ENCODE results near the gene OMP. TPM values are rescaled to one million over a fixed set of nuclear protein-coding genes. Genes with fewer than 3 reads are reported as not detected.

The OMP gene
- total RNA-seq, 2 experiments from 2014 or later, result not detected

- no peak overlapping the region for H3K4me3 ChIP-seq (ENCODE audit: low read length)
- H3K9me3 ChIP-seq (ENCODE audit: control insufficient read depth in 1 of 2, insufficient read depth in 1 of 2, low read length in 2 of 2), result no peaks in the 10 kb centered on the region
- H3K27ac Mint-ChIP-seq, result no peak overlapping the region
- no peaks in the 10 kb centered on the region for H3K27me3 Mint-ChIP-seq
- ATAC-seq (ENCODE audit: poor library complexity) (no peak), DNase-seq (no peak)
- H3K27ac ChIP-seq (ENCODE audit: low read depth in 1 of 2, low read length in 2 of 2), result no peak overlapping the region
- CTCF ChIA-PET, result no interaction called here
- H3K4me1 ChIP-seq (ENCODE audit: insufficient read depth, low read length), result no peaks in the 10 kb centered on the region
- no peaks in the 10 kb centered on the region for H3K36me3 Mint-ChIP-seq (ENCODE audit: low read depth)
- TF ChIP-seq, protein P1, sequence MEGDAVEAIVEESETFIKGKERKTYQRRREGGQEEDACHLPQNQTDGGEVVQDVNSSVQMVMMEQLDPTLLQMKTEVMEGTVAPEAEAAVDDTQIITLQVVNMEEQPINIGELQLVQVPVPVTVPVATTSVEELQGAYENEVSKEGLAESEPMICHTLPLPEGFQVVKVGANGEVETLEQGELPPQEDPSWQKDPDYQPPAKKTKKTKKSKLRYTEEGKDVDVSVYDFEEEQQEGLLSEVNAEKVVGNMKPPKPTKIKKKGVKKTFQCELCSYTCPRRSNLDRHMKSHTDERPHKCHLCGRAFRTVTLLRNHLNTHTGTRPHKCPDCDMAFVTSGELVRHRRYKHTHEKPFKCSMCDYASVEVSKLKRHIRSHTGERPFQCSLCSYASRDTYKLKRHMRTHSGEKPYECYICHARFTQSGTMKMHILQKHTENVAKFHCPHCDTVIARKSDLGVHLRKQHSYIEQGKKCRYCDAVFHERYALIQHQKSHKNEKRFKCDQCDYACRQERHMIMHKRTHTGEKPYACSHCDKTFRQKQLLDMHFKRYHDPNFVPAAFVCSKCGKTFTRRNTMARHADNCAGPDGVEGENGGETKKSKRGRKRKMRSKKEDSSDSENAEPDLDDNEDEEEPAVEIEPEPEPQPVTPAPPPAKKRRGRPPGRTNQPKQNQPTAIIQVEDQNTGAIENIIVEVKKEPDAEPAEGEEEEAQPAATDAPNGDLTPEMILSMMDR (IDR thresholded peaks at IDR 0.05), result no peak
- H3K36me3 ChIP-seq (ENCODE audit: insufficient read depth, low read length), result no peaks in the 10 kb centered on the region
- intact Hi-C loops (cut with DNase I, micrococcal nuclease), result no loop called here
- H3K9me3 Mint-ChIP-seq, result no peaks in the 10 kb centered on the region
- H3K4me1 Mint-ChIP-seq (ENCODE audit: low read depth), result no peaks in the 10 kb centered on the region
- no peaks in the 10 kb centered on the region for H3K27me3 ChIP-seq (ENCODE audit: control insufficient read depth in 1 of 2, insufficient read depth in 2 of 2, low read length in 2 of 2)
- POLR2A ChIA-PET, result no interaction called here
- no peak overlapping the region for H3K4me3 Mint-ChIP-seq
Observed at GRCh38 chr11:77118971-77119370, 16.3 kb downstream of the OMP start.

- no peaks in the 10 kb centered on the region for H3K36me3 ChIP-seq (ENCODE audit: insufficient read depth, low read length)
- no peak overlapping the region for H3K4me3 Mint-ChIP-seq
- ATAC-seq (ENCODE audit: poor library complexity), result no peak
- H3K27ac ChIP-seq (ENCODE audit: low read depth in 1 of 2, low read length in 2 of 2), result no peak overlapping the region
- H3K4me1 ChIP-seq (ENCODE audit: insufficient read depth, low read length), result no peaks in the 10 kb centered on the region
- H3K9me3 Mint-ChIP-seq, result no peaks in the 10 kb centered on the region
- intact Hi-C loops (cut with DNase I, micrococcal nuclease), result no loop called here
- no peak for DNase-seq
- no peaks in the 10 kb centered on the region for H3K27me3 Mint-ChIP-seq
- no peak overlapping the region for H3K4me3 ChIP-seq (ENCODE audit: low read length)
- no peaks in the 10 kb centered on the region for H3K9me3 ChIP-seq (ENCODE audit: control insufficient read depth in 1 of 2, insufficient read depth in 1 of 2, low read length in 2 of 2)
- ChIA-PET POLR2A (no interaction called here), CTCF (no interaction called here)
- no peaks in the 10 kb centered on the region for H3K4me1 Mint-ChIP-seq (ENCODE audit: low read depth)
- no peak overlapping the region for H3K27ac Mint-ChIP-seq
- H3K27me3 ChIP-seq (ENCODE audit: control insufficient read depth in 1 of 2, insufficient read depth in 2 of 2, low read length in 2 of 2), result no peaks in the 10 kb centered on the region
- no peaks in the 10 kb centered on the region for H3K36me3 Mint-ChIP-seq (ENCODE audit: low read depth)
- TF ChIP-seq, protein P1 (IDR thresholded peaks at IDR 0.05), result no peak
Observed at GRCh38 chr11:77119531-77119936, 16.9 kb downstream of the OMP start.

DNA sequence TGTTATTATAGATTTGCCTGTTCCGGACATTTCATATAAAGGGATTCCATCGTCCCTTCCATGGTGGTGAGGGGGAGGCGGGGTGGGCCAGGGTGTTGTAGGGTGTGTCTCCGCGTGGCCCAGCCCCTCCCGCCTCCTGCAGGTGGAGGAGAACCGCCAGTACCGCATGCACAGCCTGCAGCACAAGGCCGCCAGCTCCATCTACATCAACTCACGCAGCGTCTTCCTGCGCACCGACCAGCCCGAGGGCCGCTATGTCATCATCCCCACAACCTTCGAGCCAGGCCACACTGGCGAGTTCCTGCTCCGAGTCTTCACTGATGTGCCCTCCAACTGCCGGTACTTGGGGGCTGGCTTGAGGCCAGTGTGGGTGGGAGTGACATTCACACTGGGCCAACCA lies 17.9 kb downstream of the OMP start:
- Mint-ChIP-seq H3K4me1 (ENCODE audit: low read depth) (no peaks in the 10 kb centered on the region), H3K4me3 (no peak overlapping the region), H3K27me3 (no peaks in the 10 kb centered on the region), H3K9me3 (no peaks in the 10 kb centered on the region), H3K27ac (no peak overlapping the region), H3K36me3 (ENCODE audit: low read depth) (no peaks in the 10 kb centered on the region)
- Histone ChIP-seq H3K9me3 (ENCODE audit: control insufficient read depth in 1 of 2, insufficient read depth in 1 of 2, low read length in 2 of 2) (no peaks in the 10 kb centered on the region), H3K27ac (ENCODE audit: low read depth in 1 of 2, low read length in 2 of 2) (no peak overlapping the region), H3K36me3 (ENCODE audit: insufficient read depth, low read length) (no peaks in the 10 kb centered on the region), H3K27me3 (ENCODE audit: control insufficient read depth in 1 of 2, insufficient read depth in 2 of 2, low read length in 2 of 2) (no peaks in the 10 kb centered on the region), H3K4me1 (ENCODE audit: insufficient read depth, low read length) (no peaks in the 10 kb centered on the region), H3K4me3 (ENCODE audit: low read length) (no peak overlapping the region)
- TF ChIP-seq, protein P1 (IDR thresholded peaks at IDR 0.05), result no peak
- ATAC-seq (ENCODE audit: poor library complexity), result no peak
- intact Hi-C loops (cut with DNase I, micrococcal nuclease), result no loop called here
- CTCF ChIA-PET, result no interaction called here
- POLR2A ChIA-PET, result no interaction called here
- DNase-seq, result no peak
